T-helper 1 cell treated with Interleukin-12 subunit alpha and Interleukin-12 subunit beta and Interleukin-4 antibody, amounts not matched to agents 30 μg/mL and 1 μg/mL, for 36 hours (primary cell): Measurements from ENCODE around the gene PPM1L.

Experiments
- H3K27ac Mint-ChIP-seq: one replicate; pipeline ENCODE4 v1.8.0; 2021; ENCODE audit warnings: mild to moderate bottlenecking, mixed read lengths
- H3K27me3 Mint-ChIP-seq: one replicate; pipeline ENCODE4 v1.8.0; 2021; ENCODE audit warnings: low read depth, mixed read lengths
- H3K36me3 Mint-ChIP-seq: one replicate; pipeline ENCODE4 v1.8.0; 2021; ENCODE audit warnings: low read depth, mixed read lengths
- H3K4me1 Mint-ChIP-seq: one replicate; pipeline ENCODE4 v1.8.0; 2021; ENCODE audit warnings: low read depth, mixed read lengths
- H3K4me3 Mint-ChIP-seq: one replicate; pipeline ENCODE4 v1.8.0; 2021; ENCODE audit warnings: mild to moderate bottlenecking, moderate library complexity, mixed read lengths
- H3K9me3 Mint-ChIP-seq: one replicate; pipeline ENCODE4 v1.8.0; 2021; ENCODE audit warnings: mixed read lengths

PPM1L gene

GRCh38 chr3:161043336-161044035, 287.5 kb downstream of the PPM1L start:
- no peaks in the 10 kb centered on the region for H3K27me3 Mint-ChIP-seq
- H3K27ac Mint-ChIP-seq, result no peak overlapping the region
- H3K4me3 Mint-ChIP-seq, result no peak overlapping the region
- H3K36me3 Mint-ChIP-seq, result no peaks in the 10 kb centered on the region
- peaks cover 6% of the 10 kb centered on the region for H3K9me3 Mint-ChIP-seq
- H3K4me1 Mint-ChIP-seq, result no peaks in the 10 kb centered on the region

- Mint-ChIP-seq H3K27me3 (no peaks in the 10 kb centered on the region), H3K4me1 (no peaks in the 10 kb centered on the region), H3K4me3 (no peak overlapping the region), H3K9me3 (no peaks in the 10 kb centered on the region), H3K27ac (no peak overlapping the region), H3K36me3 (no peaks in the 10 kb centered on the region)
Measured at GRCh38 chr3:161049683-161050248, 293.7 kb downstream of the PPM1L start.

- H3K27ac Mint-ChIP-seq, result no peak overlapping the region
- no peaks in the 10 kb centered on the region for H3K9me3 Mint-ChIP-seq
- no peaks in the 10 kb centered on the region for H3K27me3 Mint-ChIP-seq
- no peaks in the 10 kb centered on the region for H3K4me1 Mint-ChIP-seq
- H3K36me3 Mint-ChIP-seq, result no peaks in the 10 kb centered on the region
- no peak overlapping the region for H3K4me3 Mint-ChIP-seq
Measured at GRCh38 chr3:161050935-161051334, 294.9 kb downstream of the PPM1L start.

- H3K36me3 Mint-ChIP-seq, result no peaks in the 10 kb centered on the region
- no peak overlapping the region for H3K27ac Mint-ChIP-seq
- H3K9me3 Mint-ChIP-seq, result no peaks in the 10 kb centered on the region
- H3K4me1 Mint-ChIP-seq, result no peaks in the 10 kb centered on the region
- no peaks in the 10 kb centered on the region for H3K27me3 Mint-ChIP-seq
- H3K4me3 Mint-ChIP-seq, result no peak overlapping the region
Measured at GRCh38 chr3:161051856-161052255, 295.8 kb downstream of the PPM1L start.

GRCh38 chr3:161054860-161055604, 299.0 kb downstream of the PPM1L start:
- Mint-ChIP-seq H3K4me3 (no peak overlapping the region), H3K27me3 (no peaks in the 10 kb centered on the region), H3K36me3 (no peaks in the 10 kb centered on the region), H3K4me1 (no peaks in the 10 kb centered on the region), H3K27ac (no peak overlapping the region), H3K9me3 (no peaks in the 10 kb centered on the region)

GRCh38 chr3:161064413-161064812, 308.4 kb downstream of the PPM1L start:
- Mint-ChIP-seq H3K27ac (no peak overlapping the region), H3K9me3 (peaks cover 3% of the 10 kb centered on the region), H3K4me1 (peaks cover 13% of the 10 kb centered on the region), H3K4me3 (no peak overlapping the region), H3K36me3 (peaks cover 4% of the 10 kb centered on the region), H3K27me3 (no peaks in the 10 kb centered on the region)

- Mint-ChIP-seq H3K27me3 (no peaks in the 10 kb centered on the region), H3K4me1 (peaks cover 24% of the 10 kb centered on the region), H3K4me3 (no peak overlapping the region), H3K27ac (no peak overlapping the region), H3K36me3 (peaks cover 4% of the 10 kb centered on the region), H3K9me3 (peaks cover 3% of the 10 kb centered on the region)
Measured at GRCh38 chr3:161066930-161067329, 310.9 kb downstream of the PPM1L start.

- Mint-ChIP-seq H3K4me1 (peaks cover 27% of the 10 kb centered on the region), H3K27me3 (no peaks in the 10 kb centered on the region)
Measured at GRCh38 chr3:161067335-161067734, 311.3 kb downstream of the PPM1L start.

GRCh38 chr3:161069511-161070251, 313.6 kb downstream of the PPM1L start:
- H3K4me1 Mint-ChIP-seq, result peaks cover 35% of the 10 kb centered on the region
- H3K36me3 Mint-ChIP-seq, result peaks cover 2% of the 10 kb centered on the region
- H3K4me3 Mint-ChIP-seq, result no peak overlapping the region
- H3K27ac Mint-ChIP-seq, result no peak overlapping the region
- H3K27me3 Mint-ChIP-seq, result no peaks in the 10 kb centered on the region
- H3K9me3 Mint-ChIP-seq, result no peaks in the 10 kb centered on the region

More at GRCh38 chr3:161067335-161067734, 311.3 kb downstream of the PPM1L start:
- H3K27ac Mint-ChIP-seq, result no peak overlapping the region
- H3K36me3 Mint-ChIP-seq, result peaks cover 4% of the 10 kb centered on the region
- H3K9me3 Mint-ChIP-seq, result peaks cover 3% of the 10 kb centered on the region
- no peak overlapping the region for H3K4me3 Mint-ChIP-seq

- H3K27me3 Mint-ChIP-seq, result peaks cover 3% of the 10 kb centered on the region
- no peaks in the 10 kb centered on the region for H3K36me3 Mint-ChIP-seq
- no peaks in the 10 kb centered on the region for H3K9me3 Mint-ChIP-seq
- H3K27ac Mint-ChIP-seq, result no peak overlapping the region
- no peak overlapping the region for H3K4me3 Mint-ChIP-seq
- H3K4me1 Mint-ChIP-seq, result peaks cover 35% of the 10 kb centered on the region
Measured at GRCh38 chr3:161070252-161070930, 314.4 kb downstream of the PPM1L start.

- Mint-ChIP-seq H3K9me3 (no peaks in the 10 kb centered on the region), H3K27ac (no peak overlapping the region), H3K36me3 (no peaks in the 10 kb centered on the region), H3K27me3 (peaks cover 4% of the 10 kb centered on the region), H3K4me3 (no peak overlapping the region), H3K4me1 (peaks cover 35% of the 10 kb centered on the region)
Measured at GRCh38 chr3:161070980-161071663, 315.1 kb downstream of the PPM1L start.

GRCh38 chr3:161072211-161072621, 316.2 kb downstream of the PPM1L start:
- no peaks in the 10 kb centered on the region for H3K36me3 Mint-ChIP-seq
- peaks cover 4% of the 10 kb centered on the region for H3K27me3 Mint-ChIP-seq
- peak overlapping the region; percentile 36 for H3K27ac Mint-ChIP-seq
- peaks cover 35% of the 10 kb centered on the region for H3K4me1 Mint-ChIP-seq
- no peak overlapping the region for H3K4me3 Mint-ChIP-seq
- no peaks in the 10 kb centered on the region for H3K9me3 Mint-ChIP-seq

GRCh38 chr3:161072751-161073150, 316.7 kb downstream of the PPM1L start:
- Mint-ChIP-seq H3K4me3 (no peak overlapping the region), H3K9me3 (no peaks in the 10 kb centered on the region), H3K36me3 (no peaks in the 10 kb centered on the region), H3K27me3 (peaks cover 4% of the 10 kb centered on the region), H3K27ac (no peak overlapping the region), H3K4me1 (peaks cover 32% of the 10 kb centered on the region)
